Choroid plexus epithelial cell (primary cell): ENCODE measurements around the gene DDX53.

Experiments used
- DNase-seq: peaks from one replicate; pipeline ENCODE4 v3.0.0-alpha.2; 2010; ENCODE audit warnings: low read depth
- H3K4me3 ChIP-seq: 2 replicates; pipeline ENCODE4 v1.5.1; 2011; ENCODE audit warnings: low read depth, mild to moderate bottlenecking, control low read depth, low read length, moderate library complexity
- TF ChIP-seq, protein P1 (sequence below): conservative IDR thresholded peaks from 2 replicates; pipeline ENCODE4 v1.5.1; 2011; ENCODE audit warnings: low read depth, mild to moderate bottlenecking, control low read depth, inconsistent platforms, low read length, moderate library complexity

DDX53 gene

DNA sequence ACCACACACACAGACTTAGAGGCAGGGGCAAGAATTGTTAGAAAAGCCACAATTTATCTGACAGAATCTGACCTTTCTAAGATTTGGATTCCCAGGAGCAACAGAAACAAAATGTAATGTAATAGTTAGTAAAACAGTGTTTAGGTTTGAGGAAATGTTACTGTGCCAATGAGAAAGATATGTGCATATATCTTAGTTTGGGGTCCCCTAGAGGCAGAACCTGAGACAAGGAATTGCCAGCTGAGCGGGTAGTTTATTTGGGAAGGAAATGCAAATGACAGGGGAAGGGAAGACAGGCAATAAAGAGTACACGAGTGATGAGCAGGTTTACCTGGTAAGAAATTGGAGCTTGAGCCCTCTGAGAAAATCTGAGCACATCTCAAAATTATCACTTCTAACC, 31.3 kb upstream of the DDX53 start:
- DNase-seq = no peak
- H3K4me3 ChIP-seq = no peak overlapping the region
- TF ChIP-seq, protein P1, sequence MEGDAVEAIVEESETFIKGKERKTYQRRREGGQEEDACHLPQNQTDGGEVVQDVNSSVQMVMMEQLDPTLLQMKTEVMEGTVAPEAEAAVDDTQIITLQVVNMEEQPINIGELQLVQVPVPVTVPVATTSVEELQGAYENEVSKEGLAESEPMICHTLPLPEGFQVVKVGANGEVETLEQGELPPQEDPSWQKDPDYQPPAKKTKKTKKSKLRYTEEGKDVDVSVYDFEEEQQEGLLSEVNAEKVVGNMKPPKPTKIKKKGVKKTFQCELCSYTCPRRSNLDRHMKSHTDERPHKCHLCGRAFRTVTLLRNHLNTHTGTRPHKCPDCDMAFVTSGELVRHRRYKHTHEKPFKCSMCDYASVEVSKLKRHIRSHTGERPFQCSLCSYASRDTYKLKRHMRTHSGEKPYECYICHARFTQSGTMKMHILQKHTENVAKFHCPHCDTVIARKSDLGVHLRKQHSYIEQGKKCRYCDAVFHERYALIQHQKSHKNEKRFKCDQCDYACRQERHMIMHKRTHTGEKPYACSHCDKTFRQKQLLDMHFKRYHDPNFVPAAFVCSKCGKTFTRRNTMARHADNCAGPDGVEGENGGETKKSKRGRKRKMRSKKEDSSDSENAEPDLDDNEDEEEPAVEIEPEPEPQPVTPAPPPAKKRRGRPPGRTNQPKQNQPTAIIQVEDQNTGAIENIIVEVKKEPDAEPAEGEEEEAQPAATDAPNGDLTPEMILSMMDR = no peak

DNA sequence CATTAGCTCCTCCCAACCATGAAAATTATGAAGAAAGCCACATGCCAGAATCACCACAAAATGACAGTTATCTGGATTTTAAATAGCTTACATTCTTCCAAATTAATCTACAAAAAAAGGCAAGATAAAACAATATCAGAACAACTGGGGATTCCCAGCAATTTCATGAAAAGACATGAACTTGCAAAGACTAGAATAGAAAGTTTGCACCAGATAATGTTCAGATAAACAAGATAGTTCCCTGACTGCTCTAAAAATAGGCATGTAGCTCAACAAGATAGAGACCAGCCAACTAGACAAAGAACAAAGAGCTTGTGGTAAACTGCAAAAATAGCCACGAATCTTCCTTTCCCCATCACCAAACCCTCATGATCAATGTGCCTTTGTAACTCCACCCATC, 30.3 kb upstream of the DDX53 start:
- TF ChIP-seq, protein P1 = no peak
- peak; percentile 48 for DNase-seq
- no peak overlapping the region for H3K4me3 ChIP-seq

DNA sequence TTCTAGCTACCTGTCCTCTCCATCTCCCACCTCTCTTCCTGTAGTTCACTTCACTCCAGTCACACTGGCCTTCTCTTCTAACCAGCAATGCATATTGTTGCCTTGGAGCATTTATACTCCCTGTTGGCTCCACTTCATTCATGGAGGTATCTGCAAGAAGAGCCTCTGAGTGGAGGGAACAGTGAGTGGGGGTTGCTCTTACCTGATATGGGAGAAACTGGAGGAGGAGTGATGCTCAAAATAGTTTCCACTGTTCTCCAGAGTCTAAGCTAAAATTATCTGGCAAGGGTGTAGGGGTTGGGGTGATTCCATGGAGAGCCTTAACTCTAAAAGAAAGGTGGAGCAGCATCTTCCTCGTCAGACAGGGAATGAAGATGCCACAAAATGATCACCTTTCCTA, 28.9 kb upstream of the DDX53 start:
- TF ChIP-seq, protein P1 = no peak
- no peak for DNase-seq

DNA sequence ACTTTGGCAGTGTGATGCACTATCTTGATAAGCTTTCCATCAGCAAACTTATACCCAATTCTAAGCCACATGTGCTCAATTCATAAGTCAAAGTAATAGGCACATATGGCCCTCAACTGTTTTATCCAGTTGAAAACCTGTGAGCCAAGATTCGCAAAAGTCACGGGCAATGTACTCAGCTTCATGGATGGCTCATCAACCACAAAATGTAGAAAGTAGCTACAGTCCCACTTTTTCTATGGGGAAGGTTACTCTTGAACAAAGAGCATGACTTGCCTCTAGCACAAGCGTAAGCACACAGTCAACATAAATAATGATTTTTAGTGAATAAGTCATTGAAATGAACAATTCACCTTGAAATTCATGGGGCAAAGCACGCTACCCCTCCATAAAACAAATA, 25.1 kb upstream of the DDX53 start:
- DNase-seq = no peak
- TF ChIP-seq, protein P1 = no peak

More for the DNA sequence above, 28.9 kb upstream of the DDX53 start:
- H3K4me3 ChIP-seq = no peak overlapping the region

DNA sequence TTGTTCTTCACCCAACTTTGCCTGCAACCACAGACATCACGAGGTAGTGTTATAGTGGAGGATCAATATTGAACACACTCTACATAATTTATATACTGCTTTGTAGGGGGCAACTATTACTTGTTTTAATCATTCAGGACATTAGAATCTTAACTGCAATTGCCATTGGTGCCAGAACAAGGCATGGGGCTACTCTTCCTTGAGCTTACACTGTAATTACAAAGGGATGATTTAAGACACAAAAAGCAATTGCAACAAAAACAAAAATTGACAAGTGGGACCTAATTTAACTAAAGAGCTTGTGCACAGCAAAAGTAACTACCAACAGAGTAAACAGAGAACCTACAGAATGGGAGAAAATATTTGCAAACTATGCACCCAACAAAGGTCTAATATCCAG, 24.0 kb upstream of the DDX53 start:
- no peak for DNase-seq
- TF ChIP-seq, protein P1 = no peak
- H3K4me3 ChIP-seq = no peak overlapping the region

More for the DNA sequence above, 25.1 kb upstream of the DDX53 start:
- H3K4me3 ChIP-seq = no peak overlapping the region

DNA sequence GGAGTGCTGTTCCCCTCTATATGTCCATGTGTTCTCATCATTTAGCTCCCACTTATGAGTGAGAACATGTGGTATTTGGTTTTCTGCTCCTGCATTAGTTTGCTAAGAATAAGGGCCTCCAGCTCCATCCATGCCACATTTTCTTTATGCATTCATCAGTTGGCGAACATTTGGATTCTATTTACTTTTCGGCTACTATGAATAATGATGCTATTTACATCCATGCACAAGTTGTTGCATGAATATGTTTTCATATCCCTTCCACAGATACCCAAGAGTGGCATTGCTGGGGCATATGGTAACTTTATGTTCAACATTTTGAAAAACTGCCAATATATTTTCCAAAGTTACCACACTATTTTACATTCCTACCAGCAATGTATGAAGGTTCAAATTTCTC, 13.8 kb upstream of the DDX53 start:
- TF ChIP-seq, protein P1 = no peak
- no peak for DNase-seq
- no peak overlapping the region for H3K4me3 ChIP-seq

DNA sequence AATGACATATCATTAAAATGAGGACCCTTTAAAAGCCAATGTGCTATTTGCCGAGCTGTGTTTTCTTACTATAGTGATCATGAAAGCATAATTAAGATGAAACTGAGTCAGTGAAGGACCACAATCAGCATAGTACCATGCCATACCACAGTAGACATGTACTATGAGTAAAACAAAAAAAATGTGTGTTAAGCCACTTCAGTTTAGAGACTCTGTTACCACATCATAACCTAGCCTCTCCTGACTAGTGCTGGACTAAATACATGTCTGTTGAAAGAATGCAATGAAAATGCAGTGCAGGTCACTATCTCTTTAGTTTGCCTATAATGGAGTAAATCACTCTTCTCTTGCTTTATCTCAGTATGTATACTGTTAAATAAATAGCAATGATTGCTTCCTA, 12.3 kb upstream of the DDX53 start:
- no peak overlapping the region for H3K4me3 ChIP-seq
- peak; percentile 22 for DNase-seq
- TF ChIP-seq, protein P1 = no peak
